GM19193 (cell line): ENCODE measurements around the gene SVOP.

Source experiments
- POLR2A ChIP-seq: IDR thresholded peaks from 4 replicates; pipeline ENCODE4 v1.6.1; 2011; ENCODE audit not compliant: insufficient read depth, insufficient read length; ENCODE audit errors: extremely low read depth

The SVOP gene

DNA sequence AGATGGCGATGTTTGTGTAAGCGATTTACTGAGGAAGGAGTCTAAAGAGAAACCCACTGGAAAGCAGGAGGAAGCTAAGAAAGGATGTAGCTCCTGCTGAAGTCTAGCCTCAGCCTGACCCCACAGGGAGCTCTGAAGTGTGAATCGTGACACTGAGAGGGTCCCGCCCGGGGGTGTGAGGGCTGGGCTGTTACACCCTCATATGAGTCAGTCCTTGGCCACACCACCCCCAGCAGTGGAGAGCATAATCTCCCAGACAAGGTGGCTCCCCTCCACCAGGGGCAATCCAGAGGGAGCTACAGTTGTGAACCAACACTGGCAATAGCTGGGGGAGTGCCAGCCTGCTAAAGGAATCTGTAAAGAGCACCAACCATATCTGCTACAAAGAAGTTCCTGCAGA, 31.5 kb downstream of the SVOP start:
- TF ChIP-seq POLR2A = no peak

DNA sequence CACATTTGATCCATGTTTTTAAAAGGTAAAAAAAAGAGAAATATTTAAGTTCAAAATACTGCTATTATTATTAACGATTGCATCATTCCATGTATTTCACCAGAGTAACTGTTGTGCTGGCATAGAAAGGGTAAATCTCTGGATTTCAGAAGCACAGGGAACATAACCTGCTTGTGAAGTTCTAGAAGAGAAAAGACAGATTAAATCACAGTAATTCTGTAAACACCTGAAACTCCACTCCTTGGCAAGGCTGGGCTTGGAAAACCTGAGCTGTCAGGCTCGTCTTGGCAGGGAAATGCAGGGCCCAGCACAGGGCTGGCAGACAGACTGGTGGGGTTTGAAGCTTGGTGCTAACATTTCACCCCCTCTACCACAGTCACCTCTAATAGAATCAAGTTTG, 35.1 kb downstream of the SVOP start:
- no peak for TF ChIP-seq POLR2A

DNA sequence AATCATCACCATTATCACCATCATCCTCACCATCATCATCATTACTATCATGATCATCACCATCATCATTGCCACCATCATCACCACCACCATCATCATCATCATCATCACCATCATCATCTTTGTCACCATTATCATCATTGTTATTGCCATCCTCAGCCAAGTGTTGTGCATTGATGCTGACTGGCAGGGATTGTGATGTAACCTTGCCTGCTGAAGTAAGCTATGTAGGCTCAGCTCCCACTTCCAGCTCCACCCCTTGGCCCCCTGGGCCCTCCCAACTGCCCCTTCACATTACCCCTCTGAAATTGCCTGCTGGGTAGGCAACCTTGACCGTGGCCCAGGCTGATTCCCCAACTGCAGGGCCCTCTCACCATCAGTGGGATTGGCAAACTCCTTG, 37.6 kb downstream of the SVOP start:
- no peak for TF ChIP-seq POLR2A

DNA sequence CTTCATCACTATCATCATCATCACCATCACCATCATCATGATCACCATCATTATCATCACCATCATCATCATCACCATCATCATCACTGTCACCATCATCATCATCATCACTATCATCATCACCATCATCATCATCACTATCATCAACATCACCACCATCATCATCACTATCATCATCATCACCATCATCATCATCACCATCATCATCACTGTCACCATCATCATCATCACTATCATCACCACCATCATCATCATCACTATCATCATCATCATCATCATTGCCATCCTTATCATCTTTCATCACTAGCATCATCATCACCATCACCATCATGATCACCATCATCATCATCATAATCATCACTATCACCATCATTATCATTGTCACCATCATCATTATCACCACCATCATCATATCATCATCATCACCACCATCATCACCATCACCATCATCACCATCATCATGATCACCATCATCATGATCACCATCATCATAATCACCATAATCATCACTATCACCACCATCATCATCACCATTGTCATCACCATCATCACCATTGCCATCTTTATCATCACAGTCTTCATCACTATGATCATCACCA, 38.1 kb downstream of the SVOP start:
- no peak for TF ChIP-seq POLR2A

DNA sequence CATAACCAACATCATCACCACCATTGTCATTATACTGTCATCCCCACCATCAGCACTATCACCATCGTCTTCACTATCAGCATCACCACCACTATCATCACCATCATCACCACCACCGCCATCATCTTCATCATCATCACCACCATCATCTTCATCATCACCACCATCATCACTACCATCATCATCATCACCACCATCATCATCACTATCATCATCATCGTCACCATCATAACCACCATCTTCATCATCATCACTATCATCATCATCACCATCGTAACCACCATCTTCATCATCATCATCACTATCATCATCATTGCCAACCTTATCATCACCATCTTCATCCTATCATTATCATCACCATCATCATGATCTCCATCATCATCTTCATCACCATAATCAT, 39.0 kb downstream of the SVOP start:
- no peak for TF ChIP-seq POLR2A

DNA sequence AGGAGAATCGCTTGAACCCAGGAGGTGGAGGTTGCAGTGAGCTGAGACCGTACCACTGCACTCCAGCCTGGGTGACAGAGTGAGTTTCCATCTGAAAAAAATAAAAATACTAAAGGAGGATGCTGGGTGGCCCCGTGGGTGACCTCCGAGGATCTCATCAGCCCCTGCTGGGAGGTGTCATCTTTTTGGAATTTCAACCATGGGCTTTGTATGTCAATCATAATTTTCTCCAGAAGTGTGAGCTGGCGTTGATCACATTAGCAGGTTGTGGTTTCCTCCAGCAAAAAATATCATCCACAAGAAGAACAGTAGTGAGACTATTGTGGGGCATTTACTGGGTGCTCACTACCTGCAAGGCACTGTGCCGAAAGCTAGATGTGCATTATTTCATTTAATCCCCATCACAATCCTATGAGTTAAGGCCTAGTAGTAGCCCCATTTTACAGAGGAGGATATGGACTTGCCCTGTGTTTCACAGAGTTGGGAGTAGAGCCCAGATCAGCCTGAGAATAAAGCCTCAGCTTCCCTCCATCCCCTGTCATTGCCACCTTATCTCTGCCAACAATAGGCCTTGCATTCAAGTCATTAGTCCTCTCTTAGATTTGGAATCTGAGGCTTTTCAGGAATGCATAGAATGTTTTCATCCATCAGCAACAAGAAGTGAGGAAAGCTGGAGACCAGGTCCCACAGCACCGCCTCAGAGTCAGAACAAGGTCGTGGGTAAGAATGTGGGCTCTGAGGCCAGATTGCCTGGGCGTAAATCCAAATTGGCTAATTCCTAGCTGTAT, 39.8 kb downstream of the SVOP start:
- no peak for TF ChIP-seq POLR2A

DNA sequence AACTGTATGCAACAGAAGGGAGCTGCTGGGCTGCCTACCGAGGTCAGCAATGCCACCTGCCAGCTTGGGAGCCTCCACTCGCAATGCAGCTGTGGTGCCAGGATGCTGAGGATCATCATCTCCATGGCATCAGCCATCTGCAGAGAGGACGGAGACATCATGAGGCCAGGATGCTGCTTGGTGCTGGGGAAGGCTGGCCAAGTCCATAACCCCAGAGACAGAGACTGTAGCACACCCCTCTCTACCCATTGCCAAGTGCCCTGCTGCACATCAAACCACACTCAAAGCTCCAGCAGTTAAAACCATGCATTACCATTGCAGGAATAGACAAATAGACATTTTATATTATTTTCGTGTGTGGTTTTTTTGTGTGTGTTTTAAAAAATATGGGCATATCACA, 43.5 kb downstream of the SVOP start:
- no peak for TF ChIP-seq POLR2A

DNA sequence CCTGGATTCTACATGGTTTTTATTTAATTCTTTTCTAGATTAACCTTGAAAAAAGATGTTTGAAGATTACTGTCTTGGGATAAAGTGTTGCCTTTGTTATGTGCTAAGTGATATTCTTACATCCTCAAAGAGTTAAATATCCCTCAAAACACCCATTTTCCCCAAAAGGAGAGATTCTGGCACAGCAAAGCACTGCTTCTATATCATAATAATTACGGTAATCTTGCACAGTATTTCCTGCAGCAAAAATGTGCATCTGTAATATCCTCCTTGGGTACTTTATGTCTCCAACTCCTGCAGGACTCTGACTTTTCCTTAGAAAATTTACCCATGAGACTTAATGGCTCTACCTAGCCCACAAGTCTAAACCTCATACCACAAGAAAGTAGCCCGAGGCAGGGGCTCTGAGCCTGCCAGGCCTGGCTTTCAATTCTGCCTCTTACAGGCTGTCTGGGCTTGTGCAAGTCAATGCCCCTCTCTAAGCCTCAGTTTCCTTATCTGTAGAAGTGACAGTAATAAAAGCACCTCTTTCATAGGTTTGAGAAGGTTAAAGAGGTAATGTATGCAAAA, 45.8 kb downstream of the SVOP start:
- TF ChIP-seq POLR2A = no peak

DNA sequence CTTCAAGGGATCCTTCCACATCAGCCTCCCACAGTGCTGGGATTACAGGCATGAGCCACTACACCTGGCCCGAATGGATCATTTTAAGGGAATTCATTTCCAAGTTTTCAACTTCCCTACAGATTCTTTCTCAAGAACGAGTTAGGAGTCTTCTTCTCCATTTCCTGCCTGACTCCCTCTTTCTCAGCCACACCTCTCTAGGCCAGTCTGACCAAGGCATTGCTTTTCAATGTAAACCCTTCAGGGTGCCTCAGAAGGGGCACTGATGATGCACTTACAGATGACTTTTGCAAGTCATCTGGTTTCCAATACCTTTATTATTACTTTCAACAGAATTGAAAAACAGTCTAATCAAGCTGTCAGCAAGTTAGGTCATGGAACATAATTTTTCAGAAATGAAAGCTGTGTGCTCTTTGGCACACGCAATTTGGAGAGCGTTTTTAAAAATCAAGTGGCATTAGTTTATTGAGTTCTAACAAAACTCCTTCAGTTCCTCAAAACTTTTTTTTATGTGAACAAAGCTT, 47.2 kb downstream of the SVOP start:
- no peak for TF ChIP-seq POLR2A

DNA sequence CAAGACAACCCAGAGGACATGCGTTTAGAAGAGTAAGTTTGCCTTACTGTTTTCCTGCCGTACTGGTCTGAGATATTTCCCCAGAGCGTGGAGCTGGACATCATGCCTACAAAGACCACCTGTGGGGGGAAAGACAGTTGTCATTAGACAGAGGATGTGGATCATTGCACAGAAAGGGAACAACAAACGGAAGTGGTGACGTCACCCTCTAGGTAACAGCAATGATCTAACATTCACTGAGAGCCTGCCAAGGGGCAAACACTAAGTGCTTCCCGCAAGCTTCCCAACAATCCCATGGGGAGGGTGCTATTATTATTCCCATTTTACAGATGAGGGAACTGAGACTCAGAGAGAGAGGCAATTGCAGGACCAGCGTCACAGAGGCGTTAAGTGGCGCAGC, 48.5 kb downstream of the SVOP start:
- TF ChIP-seq POLR2A = no peak

DNA sequence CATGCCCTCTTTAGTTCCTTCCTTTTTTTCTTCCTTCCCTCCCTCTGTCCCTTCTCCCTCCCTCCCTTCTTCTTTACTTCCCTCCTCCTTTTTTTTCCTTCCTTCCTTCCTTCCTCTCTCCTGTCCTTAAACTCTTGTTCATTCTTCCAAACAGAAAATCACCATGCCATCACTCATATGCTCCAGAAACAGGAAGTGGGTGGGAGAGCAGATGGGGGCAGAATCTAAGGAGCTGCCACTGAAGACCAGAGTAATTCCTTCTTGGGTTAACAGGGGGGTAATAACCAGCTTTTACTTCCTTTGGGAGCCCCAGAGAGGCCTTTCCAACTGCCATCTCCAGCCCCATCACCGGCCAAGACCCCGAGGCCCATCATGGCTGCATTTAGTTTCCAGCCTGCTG, 51.2 kb downstream of the SVOP start:
- TF ChIP-seq POLR2A = no peak

DNA sequence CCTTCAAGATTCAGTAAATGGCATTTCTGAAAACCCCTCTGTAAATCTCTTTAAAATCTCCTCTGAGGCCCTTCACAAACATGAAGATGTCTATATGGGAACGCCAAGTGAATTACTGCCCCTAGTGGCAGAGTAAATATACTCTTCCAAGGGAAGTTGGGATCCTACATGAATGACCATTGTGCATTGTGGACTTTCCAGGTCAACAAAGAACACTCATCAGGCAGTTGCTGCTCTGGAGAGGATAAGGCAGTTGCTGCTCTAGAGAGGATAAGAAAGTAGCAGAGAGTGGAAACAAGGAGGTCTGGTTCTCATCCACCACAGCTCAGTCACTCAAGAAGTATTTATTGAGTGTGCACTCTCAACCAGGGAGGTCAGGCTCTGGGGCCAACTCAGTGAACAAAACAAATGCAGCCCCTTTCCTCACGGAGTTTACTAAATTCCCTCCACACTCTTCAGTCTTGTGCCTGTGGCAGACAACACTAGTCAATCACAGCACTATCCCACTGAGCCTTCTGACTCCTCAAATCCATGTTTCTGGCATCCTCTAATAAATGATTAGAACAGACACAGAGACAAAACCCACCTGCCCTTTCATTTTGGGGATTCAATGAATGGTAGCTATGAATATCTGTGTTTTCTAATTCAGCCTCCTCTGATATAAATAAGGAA, 52.9 kb downstream of the SVOP start:
- no peak for TF ChIP-seq POLR2A

DNA sequence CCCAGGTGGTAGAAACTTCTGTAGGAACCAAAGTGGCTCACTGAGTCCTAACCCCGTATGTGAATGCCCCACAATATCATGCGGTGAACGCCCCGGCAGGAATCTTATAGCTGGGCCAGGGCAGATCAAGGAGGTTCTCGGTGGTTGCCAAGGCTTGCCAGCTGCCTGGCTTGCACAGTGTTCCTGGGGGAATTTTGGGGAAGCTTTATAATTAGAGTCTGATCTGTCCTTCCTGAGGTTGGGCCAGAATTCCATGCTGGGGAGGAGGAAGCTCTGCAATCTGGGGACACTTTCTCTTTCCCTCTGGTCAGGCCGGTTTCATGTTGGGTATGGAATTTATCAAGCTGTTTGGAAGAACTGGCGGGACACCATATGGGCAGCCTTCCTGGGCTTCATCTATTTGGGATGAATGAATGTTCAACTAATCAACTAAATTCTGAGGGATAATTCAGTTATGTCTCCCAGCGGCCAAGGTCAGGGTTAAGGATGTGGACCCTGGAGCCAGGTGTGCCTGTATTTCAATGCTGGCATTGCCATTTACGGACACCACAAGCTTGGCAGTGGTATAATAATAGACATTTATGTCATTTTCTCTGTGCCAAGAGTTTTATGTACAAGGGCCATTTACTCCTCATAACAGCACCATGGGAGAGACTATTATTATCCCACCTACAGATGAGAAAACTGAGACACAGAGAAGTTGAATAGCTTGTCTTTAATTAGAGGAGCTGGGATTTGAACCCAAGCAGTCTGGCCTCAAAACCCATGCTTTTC, 54.3 kb downstream of the SVOP start:
- no peak for TF ChIP-seq POLR2A

DNA sequence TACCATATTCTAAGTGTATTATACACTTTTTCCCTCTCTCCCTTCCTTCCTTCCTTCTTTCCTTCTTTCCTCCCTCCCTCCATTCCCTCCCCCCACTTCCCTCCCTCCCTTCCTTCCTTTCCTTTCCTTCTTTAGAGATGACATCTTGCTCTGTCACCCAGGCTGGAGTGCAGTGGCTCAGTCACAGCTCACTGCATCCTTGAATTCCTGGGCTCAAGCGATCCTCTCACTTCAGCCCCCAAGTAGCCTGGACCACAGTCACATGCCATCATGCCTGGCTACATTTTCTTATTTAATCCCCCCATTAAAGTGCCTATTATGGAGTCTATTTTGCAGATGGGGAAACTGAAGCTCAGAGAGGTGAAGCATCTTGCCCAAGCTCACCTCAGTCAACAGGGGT, 55.0 kb downstream of the SVOP start:
- no peak for TF ChIP-seq POLR2A
